Skeletal muscle tissue (tissue), 4 donors: ENCODE measurements around the gene ADAM12. TPM values are rescaled to one million over a fixed set of nuclear protein-coding genes. Genes with fewer than 3 reads are reported as not detected.
"Not testable (repeated sequence)": the region's sequence is repeated elsewhere in the genome, so short reads cannot be mapped to it uniquely, and the experiment has no call there.

Experiments
- H3K27ac ChIP-seq: one replicate; pipeline ENCODE4 v1.7.0; 2013; ENCODE audit warnings: mild to moderate bottlenecking, low read depth, low read length, inconsistent platforms
- H3K27me3 ChIP-seq, 3 donors: one replicate each; pipeline ENCODE4 v1.7.0; 2013; ENCODE audit warnings: low read length in 3 of 3; ENCODE audit not compliant: control insufficient read depth in 3 of 3, insufficient read depth in 3 of 3
- H3K36me3 ChIP-seq, 3 donors: one replicate each; pipeline ENCODE4 v1.7.0; 2013; ENCODE audit warnings: low read length in 3 of 3; ENCODE audit not compliant: control insufficient read depth in 3 of 3, insufficient read depth in 3 of 3
- H3K4me1 ChIP-seq, 3 donors: one replicate each; pipeline ENCODE4 v1.7.0; 2013; ENCODE audit warnings: low read length in 3 of 3, mild to moderate bottlenecking in 3 of 3; ENCODE audit not compliant: control insufficient read depth in 3 of 3, insufficient read depth in 3 of 3
- H3K4me3 ChIP-seq, 3 donors: one replicate each; pipeline ENCODE4 v1.7.0; 2013; ENCODE audit warnings: low read length in 3 of 3
- H3K9ac ChIP-seq, 3 donors: one replicate each; pipeline ENCODE4 v1.7.0; 2013; ENCODE audit warnings: low read length in 3 of 3, mild to moderate bottlenecking in 3 of 3, moderate library complexity in 2 of 3, low read depth in 1 of 3
- H3K9me3 ChIP-seq, 3 donors: one replicate each; pipeline ENCODE4 v1.7.0; 2013; ENCODE audit warnings: low read length in 3 of 3; ENCODE audit not compliant: control insufficient read depth in 3 of 3
- total RNA-seq: library from RNA; depleted of rRNA; stranded (reverse); fragments of >200 nt; gene quantifications from one replicate; pipeline ENCODE4 v1.2.3, GENCODE V29; 2014
- donor health status: Osteomylitis.

ADAM12 gene
- total RNA-seq, 1 donor from 2014 or later, result 13.0 TPM

- no peaks in the 10 kb centered on the region for H3K27me3 ChIP-seq
- no peaks in the 10 kb centered on the region for H3K36me3 ChIP-seq
- no peak overlapping the region for H3K27ac ChIP-seq
- H3K9me3 ChIP-seq, result no peaks in the 10 kb centered on the region
- H3K4me1 ChIP-seq, result no peaks in the 10 kb centered on the region
- no peak overlapping the region for H3K4me3 ChIP-seq
- no peak overlapping the region for H3K9ac ChIP-seq
Measured at GRCh38 chr10:126188679-126189200, 199.5 kb downstream of the ADAM12 start.

- Histone ChIP-seq H3K4me1 (no peaks in the 10 kb centered on the region), H3K36me3 (no peaks in the 10 kb centered on the region), H3K27me3 (no peaks in the 10 kb centered on the region), H3K4me3 (no peak overlapping the region), H3K9me3 (no peaks in the 10 kb centered on the region), H3K9ac (no peak overlapping the region), H3K27ac (no peak overlapping the region)
Measured at GRCh38 chr10:126187399-126187798, 200.9 kb downstream of the ADAM12 start.

- Histone ChIP-seq H3K27me3 (no peaks in the 10 kb centered on the region), H3K4me3 (no peak overlapping the region), H3K27ac (no peak overlapping the region), H3K9ac (no peak overlapping the region), H3K4me1 (no peaks in the 10 kb centered on the region), H3K36me3 (no peaks in the 10 kb centered on the region), H3K9me3 (no peaks in the 10 kb centered on the region)
Measured at GRCh38 chr10:126186766-126187165, 201.5 kb downstream of the ADAM12 start.

- H3K9me3 ChIP-seq, result no peaks in the 10 kb centered on the region
- H3K27me3 ChIP-seq, result no peaks in the 10 kb centered on the region
- H3K9ac ChIP-seq, result no peak overlapping the region
- no peak overlapping the region for H3K4me3 ChIP-seq
- H3K4me1 ChIP-seq, result no peaks in the 10 kb centered on the region
- H3K27ac ChIP-seq, result peak overlapping the region; percentile 30
- no peaks in the 10 kb centered on the region for H3K36me3 ChIP-seq
Measured at GRCh38 chr10:126185676-126186447, 202.4 kb downstream of the ADAM12 start.

GRCh38 chr10:126181626-126182025, 206.7 kb downstream of the ADAM12 start:
- no peaks in the 10 kb centered on the region for H3K27me3 ChIP-seq
- no peak overlapping the region for H3K4me3 ChIP-seq
- H3K4me1 ChIP-seq, result no peaks in the 10 kb centered on the region
- H3K27ac ChIP-seq, result no peak overlapping the region
- no peaks in the 10 kb centered on the region for H3K36me3 ChIP-seq
- no peak overlapping the region for H3K9ac ChIP-seq
- no peaks in the 10 kb centered on the region for H3K9me3 ChIP-seq

- H3K9me3 ChIP-seq, result no peaks in the 10 kb centered on the region
- no peak overlapping the region for H3K4me3 ChIP-seq
- no peaks in the 10 kb centered on the region for H3K27me3 ChIP-seq
- no peak overlapping the region for H3K9ac ChIP-seq
- H3K4me1 ChIP-seq, result no peaks in the 10 kb centered on the region
- H3K36me3 ChIP-seq, result no peaks in the 10 kb centered on the region
- H3K27ac ChIP-seq, result no peak overlapping the region
Measured at GRCh38 chr10:126179637-126180036, 208.6 kb downstream of the ADAM12 start.

GRCh38 chr10:126177417-126178030, 210.8 kb downstream of the ADAM12 start:
- Histone ChIP-seq H3K4me3 (no peak overlapping the region), H3K27me3 (no peaks in the 10 kb centered on the region), H3K36me3 (no peaks in the 10 kb centered on the region), H3K9ac (no peak overlapping the region), H3K9me3 (no peaks in the 10 kb centered on the region), H3K27ac (no peak overlapping the region), H3K4me1 (no peaks in the 10 kb centered on the region)

GRCh38 chr10:126175641-126176262, 212.5 kb downstream of the ADAM12 start:
- Histone ChIP-seq H3K27me3 (no peaks in the 10 kb centered on the region), H3K9me3 (no peaks in the 10 kb centered on the region), H3K4me3 (no peak overlapping the region), H3K27ac (no peak overlapping the region), H3K36me3 (no peaks in the 10 kb centered on the region), H3K9ac (no peak overlapping the region), H3K4me1 (no peaks in the 10 kb centered on the region)

GRCh38 chr10:126172755-126173154, 215.5 kb downstream of the ADAM12 start:
- not testable (repeated sequence) for H3K9ac ChIP-seq, H3K27me3 ChIP-seq, H3K36me3 ChIP-seq, H3K4me1 ChIP-seq, H3K4me3 ChIP-seq, H3K9me3 ChIP-seq, H3K27ac ChIP-seq

- Histone ChIP-seq H3K4me3 (no peak overlapping the region), H3K36me3 (no peaks in the 10 kb centered on the region), H3K27ac (peak overlapping the region; percentile 64), H3K9me3 (no peaks in the 10 kb centered on the region), H3K9ac (no peak overlapping the region), H3K27me3 (peaks cover 0 to 3% (median 0%) of the 10 kb centered on the region in 3 donors), H3K4me1 (no peaks in the 10 kb centered on the region)
Measured at GRCh38 chr10:126171555-126171954, 216.7 kb downstream of the ADAM12 start.
